Testis (tissue), 3 donors: ENCODE results near the gene UBE2J1. TPM values are rescaled to one million over a fixed set of nuclear protein-coding genes. Genes with fewer than 3 reads are reported as not detected.
"Not testable (repeated sequence)": the region's sequence is repeated elsewhere in the genome, so short reads cannot be mapped to it uniquely, and the experiment has no call there.

Experiments
- DNase-seq: peaks from one replicate; pipeline ENCODE4 v3.0.0-alpha.2; 2019
- H3K27ac ChIP-seq, 2 donors: fragments of 200-600 bp; sonication (generic); one replicate each; pipeline ENCODE4 v1.5.1; 2019
- H3K27me3 ChIP-seq: fragments of 200-600 bp; sonication (generic); one replicate; pipeline ENCODE4 v1.5.1; 2019
- H3K36me3 ChIP-seq: fragments of 200-600 bp; sonication (generic); one replicate; pipeline ENCODE4 v1.5.1; 2017; ENCODE audit warnings: low read depth; ENCODE audit errors: missing control alignments
- H3K4me1 ChIP-seq: fragments of 200-600 bp; sonication (generic); one replicate; pipeline ENCODE4 v1.5.1; 2019
- H3K4me3 ChIP-seq, 2 donors: fragments of 200-600 bp; sonication (generic); one replicate each; pipeline ENCODE4 v1.5.1; 2017 to 2019
- H3K9me3 ChIP-seq: fragments of 200-600 bp; sonication (generic); one replicate; pipeline ENCODE4 v1.5.1; 2017
- CTCF ChIP-seq, 3 experiments: fragments of 450-650 bp in 2 of 3; fragments of 200-600 bp in 1 of 3; sonication (generic) in 1 of 3; IDR thresholded peaks; one replicate each; pipeline ENCODE4 v1.5.1; 2016 to 2019; ENCODE audit warnings: antibody characterized with exemption in 3 of 3, mild to moderate bottlenecking in 2 of 3, moderate library complexity in 1 of 3
- POLR2A ChIP-seq: fragments of 450-650 bp; IDR thresholded peaks from one replicate; pipeline ENCODE4 v1.6.1; 2017; ENCODE audit warnings: antibody characterized with exemption, mild to moderate bottlenecking, moderate library complexity
- WGBS, 2 donors: methylation state at CpG; one replicate each; pipeline ENCODE4 v1.1.5; 2018; 5-methylcytosine and 5-hydroxymethylcytosine counted together
- intact Hi-C: fragments of 100-400 bp; cut with DNase I; formaldehyde crosslinking; loops from one replicate; pipeline ENCODE4 v1.15.1; 2023; ENCODE audit warnings: low total_unique reads
- polyA plus RNA-seq: library from polyadenylated mRNA; stranded (reverse); fragments of 350-450 nt; fragmentation: Illumina TruSeq; extraction: RNeasy Lipid Tissue Mini Kit (QIAGEN cat#74804); gene quantifications from one replicate; pipeline ENCODE4 v1.2.3, GENCODE V29; 2014; ENCODE audit warnings: low read depth, low replicate concordance; ENCODE audit not compliant: insufficient read depth
- total RNA-seq, 2 donors: library from RNA; depleted of rRNA; stranded (reverse); fragments of >200 nt; gene quantifications; one replicate each; pipeline ENCODE4 v1.2.3, GENCODE V29; 2016

The UBE2J1 gene
- total and polyA plus RNA-seq, 3 donors from 2014 or later: 28.7 to 47.3 (median 38.4) TPM

GRCh38 chr6:89299466-89299850 lies 53.1 kb downstream of the UBE2J1 start:
- TF ChIP-seq CTCF (IDR thresholded peaks at IDR 0.05) (no peak), POLR2A (no peak)
- no peaks in the 10 kb centered on the region for H3K9me3 ChIP-seq

GRCh38 chr6:89298680-89299465 lies 53.6 kb downstream of the UBE2J1 start:
- 86% methylated on average over 4 of the region's 4 CpGs for WGBS, 2 donors
- H3K27ac ChIP-seq: no peak overlapping the region
- DNase-seq: no peak

More at GRCh38 chr6:89299466-89299850, 53.1 kb downstream of the UBE2J1 start:
- 84 to 86% methylated on average over 7 of the region's 7 CpGs for WGBS, 2 donors
- Histone ChIP-seq H3K27me3 (no peaks in the 10 kb centered on the region), H3K36me3 (no peaks in the 10 kb centered on the region), H3K4me3 (no peak overlapping the region), H3K4me1 (no peaks in the 10 kb centered on the region), H3K27ac (no peak overlapping the region)
- DNase-seq: no peak
- intact Hi-C loops: no loop called here

GRCh38 chr6:89297695-89298351 lies 54.7 kb downstream of the UBE2J1 start:
- Histone ChIP-seq H3K36me3 (no peaks in the 10 kb centered on the region), H3K27ac (no peak overlapping the region), H3K9me3 (no peaks in the 10 kb centered on the region), H3K4me1 (no peaks in the 10 kb centered on the region), H3K27me3 (no peaks in the 10 kb centered on the region), H3K4me3 (no peak overlapping the region)
- TF ChIP-seq CTCF (IDR thresholded peaks at IDR 0.05) (no peak), POLR2A (no peak)
- no peak for DNase-seq
- 53 to 56% methylated on average over 12 of the region's 12 CpGs for WGBS, 2 donors
- intact Hi-C loops: no loop called here

More at GRCh38 chr6:89298680-89299465, 53.6 kb downstream of the UBE2J1 start:
- no peaks in the 10 kb centered on the region for H3K36me3 ChIP-seq
- H3K9me3 ChIP-seq: no peaks in the 10 kb centered on the region
- TF ChIP-seq POLR2A (no peak), CTCF (IDR thresholded peaks at IDR 0.05) (no peak)
- no peak overlapping the region for H3K4me3 ChIP-seq
- no peaks in the 10 kb centered on the region for H3K27me3 ChIP-seq
- intact Hi-C loops: no loop called here
- H3K4me1 ChIP-seq: no peaks in the 10 kb centered on the region

- no peak overlapping the region for H3K4me3 ChIP-seq
- 100% methylated on average over 2 of the region's 2 CpGs; no CpG with 5 or more reads in 1 of the 2 donors for WGBS, 2 donors
- intact Hi-C loops: no loop called here
- H3K27me3 ChIP-seq: no peaks in the 10 kb centered on the region
- no peaks in the 10 kb centered on the region for H3K36me3 ChIP-seq
- H3K27ac ChIP-seq: no peak overlapping the region
- DNase-seq: no peak
- no peaks in the 10 kb centered on the region for H3K4me1 ChIP-seq
- no peaks in the 10 kb centered on the region for H3K9me3 ChIP-seq
- TF ChIP-seq POLR2A: no peak
- no peak for TF ChIP-seq CTCF (IDR thresholded peaks at IDR 0.05)
These were observed 56.5 kb downstream of the UBE2J1 start for GRCh38 chr6:89295981-89296380.

- H3K27ac ChIP-seq, H3K9me3 ChIP-seq, H3K4me3 ChIP-seq, DNase-seq, intact Hi-C loops, H3K36me3 ChIP-seq, H3K4me1 ChIP-seq, H3K27me3 ChIP-seq: not testable (repeated sequence)
- 94 to 100% methylated on average over 1 of the region's 1 CpG for WGBS, 2 donors
These were observed 57.4 kb downstream of the UBE2J1 start for GRCh38 chr6:89295116-89295515.
